ENCODE results near the gene NDUFAF4.
"Not testable (repeated sequence)": the region's sequence is repeated elsewhere in the genome, so short reads cannot be mapped to it uniquely, and the experiment has no call there.

Gene NDUFAF4

DNA sequence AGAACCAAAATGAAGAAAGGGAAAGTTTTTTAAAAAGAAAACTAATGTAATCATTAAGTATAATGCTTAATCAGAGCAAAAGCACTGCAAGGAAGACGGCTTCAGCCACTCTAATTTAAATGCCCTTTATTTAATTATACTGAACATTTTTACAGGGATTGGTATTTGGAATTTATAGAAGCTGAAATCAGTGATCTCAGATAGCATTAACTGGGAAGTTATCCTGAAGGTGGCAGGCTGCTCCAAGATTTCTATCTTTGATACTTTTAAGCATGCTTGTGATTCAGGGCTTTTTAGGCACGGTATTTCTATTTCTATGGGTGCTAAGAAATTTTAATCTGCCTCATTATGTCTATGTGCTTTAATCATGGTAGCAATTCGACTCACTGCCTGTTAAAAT, 1.3 kb upstream of the NDUFAF4 start:
- no peak for DNase-seq (ENCODE audit: low read depth in 3 of 3)

DNA sequence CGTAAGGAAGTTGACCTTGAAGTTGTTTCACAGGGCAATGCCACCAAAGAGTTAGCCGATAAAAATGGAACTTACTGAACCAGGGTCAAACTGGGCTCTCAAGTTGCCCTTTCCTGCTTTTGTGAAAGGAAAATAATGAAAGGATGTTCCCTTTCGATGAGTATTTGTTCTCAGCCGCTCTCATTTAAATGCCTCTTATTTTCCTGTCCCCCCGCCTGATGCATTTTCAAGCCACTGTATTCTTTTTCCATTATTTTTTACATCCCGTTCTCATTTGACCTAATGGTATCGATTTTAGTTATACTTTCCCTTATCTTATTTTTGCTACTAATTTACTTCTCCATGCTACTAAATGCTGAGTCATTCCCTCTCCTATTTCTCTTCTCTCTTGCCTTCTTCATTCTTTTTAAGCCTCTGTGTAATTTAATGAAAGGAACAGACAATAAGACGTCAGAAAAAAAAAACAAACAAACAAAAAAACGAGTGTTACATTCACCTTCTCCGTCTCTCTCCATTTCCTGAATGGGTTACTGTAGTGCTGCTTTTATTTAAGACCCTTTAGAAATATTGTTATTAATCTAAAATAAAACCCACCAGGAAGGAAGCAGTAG, 655 bp upstream of the NDUFAF4 start:
- no peak for DNase-seq (ENCODE audit: low read depth in 3 of 3)

DNA sequence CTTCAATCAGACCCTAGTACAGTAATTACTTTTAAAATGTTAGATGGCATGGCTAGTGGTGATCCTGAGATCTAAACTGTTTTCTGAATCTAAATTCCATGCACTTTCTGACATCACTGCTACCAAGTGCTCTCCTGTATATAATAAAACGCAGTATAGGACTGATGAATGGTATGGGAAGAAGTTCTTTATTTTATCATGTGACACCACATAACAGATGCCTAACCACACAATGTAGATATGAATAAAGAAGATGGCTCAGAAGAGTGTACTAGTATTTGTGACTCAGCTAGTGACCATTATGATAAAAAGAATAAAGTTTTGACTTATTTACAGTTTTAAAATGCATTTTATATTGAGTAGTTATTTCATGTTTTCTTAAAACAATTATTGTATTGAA, 8.5 kb downstream of the NDUFAF4 start:
- DNase-seq (ENCODE audit: low read depth in 3 of 3): no peak

DNA sequence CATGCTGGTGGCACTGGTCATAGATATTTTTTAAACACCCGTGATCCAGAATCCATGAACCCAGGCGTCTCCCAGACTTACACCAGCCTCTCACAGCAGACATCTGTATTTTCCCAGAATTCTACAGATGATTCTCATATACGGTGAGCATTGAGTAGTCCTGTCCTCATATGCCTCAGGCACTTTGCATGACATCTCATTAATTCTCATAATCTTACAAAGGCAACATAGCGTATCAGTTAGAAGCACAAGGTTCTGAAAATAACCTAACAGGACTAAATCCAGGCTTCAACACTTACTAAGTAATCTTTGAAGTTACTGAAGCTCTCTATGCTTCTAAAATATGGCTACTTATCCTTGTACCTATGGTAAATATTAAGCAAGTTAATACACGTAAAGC, 8.9 kb downstream of the NDUFAF4 start:
- DNase-seq (ENCODE audit: low read depth in 3 of 3): no peak

DNA sequence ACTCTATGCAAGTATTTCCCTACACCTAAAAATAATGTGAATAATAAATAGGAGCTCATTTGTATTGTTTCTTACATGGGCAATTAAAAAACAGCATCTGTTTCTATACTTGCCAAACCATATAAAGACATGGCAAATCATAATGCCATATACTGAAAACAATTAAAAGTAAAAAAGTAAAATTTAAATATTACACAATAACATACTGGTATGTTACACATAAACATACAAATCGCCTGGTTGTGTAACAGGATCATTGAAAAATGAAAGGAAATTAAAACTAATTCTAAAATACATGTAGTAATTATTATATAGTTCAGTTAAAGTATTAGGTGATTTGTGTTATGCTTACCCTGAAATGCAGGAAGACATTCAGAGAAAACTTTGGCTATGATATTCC, 11.2 kb downstream of the NDUFAF4 start:
- no peak for DNase-seq (ENCODE audit: low read depth in 3 of 3)

DNA sequence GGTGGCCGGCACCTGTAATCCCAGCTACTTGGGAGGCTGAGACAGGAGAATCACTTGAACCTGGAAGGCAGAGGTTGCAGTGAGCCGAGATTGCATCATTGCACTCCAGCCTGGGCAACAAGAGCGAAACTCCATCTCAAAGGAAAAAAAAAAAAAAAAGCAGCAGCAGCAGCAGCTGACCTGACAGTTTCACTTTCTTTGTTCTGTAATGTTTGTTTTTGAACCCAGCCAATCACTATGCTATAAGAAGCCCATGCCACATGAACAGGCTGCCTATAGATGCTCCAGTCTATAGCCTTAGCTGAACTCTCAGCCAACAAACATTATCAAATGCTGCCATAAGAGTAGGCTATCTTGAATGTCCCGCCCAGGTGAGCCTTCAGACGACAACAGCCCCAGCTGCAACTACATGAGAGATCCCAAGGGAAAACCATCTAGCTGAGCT, 12.5 kb downstream of the NDUFAF4 start:
- not testable (repeated sequence) for DNase-seq (ENCODE audit: low read depth in 3 of 3)

DNA sequence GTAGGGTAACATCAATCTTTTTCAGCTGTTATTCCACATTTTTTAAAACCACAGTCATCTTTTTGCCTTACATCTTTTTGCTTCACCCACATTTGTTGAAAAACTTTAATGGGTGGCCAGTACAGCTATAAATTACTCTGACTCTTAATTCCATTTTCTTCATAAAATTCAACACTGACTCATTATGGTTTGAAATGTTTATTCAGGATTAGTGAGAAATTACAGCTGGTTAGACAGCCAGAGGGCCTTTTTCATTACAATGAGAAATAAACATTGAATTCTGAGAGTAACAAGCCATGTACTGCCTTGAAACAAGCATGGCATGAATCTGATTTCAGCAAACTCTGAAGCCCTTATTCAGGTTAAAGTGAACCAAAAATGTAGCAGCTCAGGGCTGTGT, 19.5 kb downstream of the NDUFAF4 start:
- DNase-seq (ENCODE audit: low read depth in 3 of 3): no peak

DNA sequence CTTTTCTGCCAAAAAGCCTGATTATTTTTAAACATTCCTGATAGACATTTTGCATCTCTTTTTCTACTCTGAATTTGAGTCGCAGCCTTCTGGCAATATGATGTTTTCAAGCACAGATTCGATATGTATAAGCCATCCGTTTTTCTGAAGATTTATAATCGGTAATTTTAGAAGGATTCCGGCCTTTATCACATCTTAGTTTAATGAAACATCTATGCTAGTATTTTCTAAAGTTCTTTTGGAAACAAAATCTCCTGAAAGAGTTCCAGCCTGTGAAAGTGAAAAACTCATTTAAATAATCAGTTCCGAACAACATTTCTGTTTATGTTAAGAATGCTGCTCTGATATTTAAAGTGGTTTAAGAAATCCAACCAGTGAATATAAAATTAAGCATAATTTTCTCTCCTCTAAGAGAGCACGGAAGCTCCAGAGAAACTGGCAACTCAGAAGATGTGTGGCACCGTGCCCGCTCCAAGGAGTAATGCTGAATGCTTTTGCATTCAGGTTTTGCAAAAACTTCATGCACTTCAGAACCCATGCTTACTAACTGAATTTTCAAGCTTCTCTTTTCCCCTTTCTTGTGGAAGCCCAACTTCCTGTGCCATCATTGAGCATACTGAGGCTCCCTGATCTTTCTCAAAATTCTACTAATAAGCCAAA, 20.7 kb downstream of the NDUFAF4 start:
- no peak for DNase-seq (ENCODE audit: low read depth in 3 of 3)

DNA sequence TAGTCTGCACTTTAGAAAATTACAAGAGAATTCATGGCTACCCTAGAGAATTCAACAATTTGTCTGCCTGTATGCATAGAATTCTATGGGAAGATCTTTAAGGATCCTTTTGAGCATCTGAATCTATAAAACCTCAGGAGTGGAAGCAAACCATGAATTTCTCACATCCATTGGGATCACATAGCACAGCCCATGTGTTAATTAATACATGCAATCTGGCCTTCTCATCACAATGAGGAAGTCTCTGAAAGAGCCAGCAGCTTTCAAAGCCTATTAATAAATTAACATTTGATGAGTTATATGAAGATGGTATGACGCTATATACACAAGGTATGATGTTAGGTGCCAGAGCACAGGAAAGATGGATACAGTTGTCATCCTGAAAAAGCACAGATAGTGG, 24.7 kb downstream of the NDUFAF4 start:
- DNase-seq (ENCODE audit: low read depth in 3 of 3): no peak

DNA sequence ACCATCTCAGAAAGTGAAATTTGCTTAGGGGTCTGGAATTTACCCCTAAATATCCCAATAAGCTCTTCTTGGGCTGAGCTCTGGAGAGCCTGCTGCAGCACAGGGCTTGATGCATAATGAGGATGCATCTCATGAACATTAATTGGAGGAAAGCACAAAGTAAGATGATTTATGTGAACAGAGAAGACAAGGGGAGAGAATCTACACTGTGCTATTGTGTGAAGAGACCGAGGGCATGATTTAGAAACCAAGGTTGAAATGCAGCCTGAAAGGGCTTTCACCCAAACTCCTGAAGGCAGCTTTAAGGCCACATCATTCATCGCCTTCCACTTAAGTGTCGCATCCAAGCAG, 32.7 kb downstream of the NDUFAF4 start:
- DNase-seq (ENCODE audit: low read depth in 3 of 3): no peak

DNA sequence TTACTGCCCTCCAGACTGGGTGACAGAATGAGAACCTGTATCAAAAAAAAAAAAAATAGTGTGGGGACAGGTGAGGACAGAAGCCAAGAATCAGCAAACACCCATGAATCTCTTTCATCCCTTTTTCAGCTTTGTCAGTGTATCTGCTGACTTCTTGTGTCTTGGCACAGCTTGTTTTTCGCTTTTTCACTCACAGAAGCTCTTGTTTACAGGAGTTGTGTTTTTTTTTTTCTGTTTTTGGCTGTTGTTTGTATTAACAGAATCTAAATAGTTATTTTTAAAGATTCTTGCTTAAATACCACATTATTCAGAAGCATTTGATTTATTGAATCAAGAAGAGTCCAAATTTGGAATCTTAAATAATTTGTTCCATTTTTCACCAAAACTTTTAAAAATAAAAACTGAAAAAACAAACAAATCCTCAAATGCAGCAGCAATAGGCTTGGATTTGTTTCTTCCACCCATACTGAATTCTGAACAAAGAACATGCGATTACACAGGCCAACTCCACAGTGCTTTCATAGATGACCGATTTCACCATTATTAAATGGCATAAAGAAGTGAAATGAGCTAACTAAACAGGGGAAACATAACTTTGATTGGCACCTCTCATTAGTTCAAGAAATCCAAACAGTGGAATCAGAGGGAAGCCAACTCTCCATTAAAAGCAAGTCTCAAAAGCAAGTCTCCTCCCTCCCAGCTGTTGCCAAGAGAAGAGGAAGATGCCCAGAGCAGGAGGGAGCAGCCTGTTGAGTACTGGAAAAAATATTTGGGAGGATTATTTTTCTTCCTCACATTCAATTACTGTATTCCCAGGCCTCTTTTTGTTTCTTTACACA, 33.3 kb downstream of the NDUFAF4 start:
- no peak for DNase-seq (ENCODE audit: low read depth in 3 of 3)

DNA sequence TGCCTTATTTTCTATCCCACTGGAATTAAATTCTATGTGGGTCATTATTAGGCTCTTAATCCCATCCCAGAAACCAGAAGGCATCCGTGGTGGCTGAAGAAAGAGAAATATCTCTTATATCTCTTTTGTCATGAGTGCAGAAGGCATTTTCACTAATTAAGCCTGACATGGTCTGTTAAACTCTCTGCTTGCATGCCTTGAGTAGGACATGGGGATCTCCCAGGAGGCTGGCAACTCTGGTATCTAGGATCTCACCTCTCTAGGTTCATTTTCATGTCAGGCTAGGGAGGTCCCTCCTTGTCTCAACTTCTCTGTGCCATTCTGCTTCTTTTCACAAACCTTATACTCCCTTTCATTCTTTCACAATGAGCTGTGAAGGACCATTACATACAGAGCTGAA, 35.1 kb downstream of the NDUFAF4 start:
- DNase-seq (ENCODE audit: low read depth in 3 of 3): no peak

DNA sequence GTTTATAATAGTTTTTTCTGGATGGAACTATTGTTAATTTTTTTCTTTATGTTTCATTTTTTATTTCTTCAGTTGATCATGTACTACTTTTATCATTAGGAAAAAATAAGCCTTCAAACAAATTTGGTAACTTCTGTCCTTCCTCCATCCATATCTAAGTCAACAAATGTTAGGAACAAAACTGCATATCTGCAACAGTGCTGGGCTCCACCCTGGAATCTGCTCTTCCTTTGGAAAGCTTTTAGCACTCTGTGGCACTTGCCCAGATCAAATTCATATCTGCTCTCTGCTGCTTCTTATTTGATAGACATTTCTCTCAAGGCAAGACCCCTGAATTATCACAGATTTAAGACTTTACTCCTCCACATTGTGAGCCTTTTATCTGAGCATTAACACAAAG, 36.1 kb downstream of the NDUFAF4 start:
- DNase-seq (ENCODE audit: low read depth in 3 of 3): no peak

DNA sequence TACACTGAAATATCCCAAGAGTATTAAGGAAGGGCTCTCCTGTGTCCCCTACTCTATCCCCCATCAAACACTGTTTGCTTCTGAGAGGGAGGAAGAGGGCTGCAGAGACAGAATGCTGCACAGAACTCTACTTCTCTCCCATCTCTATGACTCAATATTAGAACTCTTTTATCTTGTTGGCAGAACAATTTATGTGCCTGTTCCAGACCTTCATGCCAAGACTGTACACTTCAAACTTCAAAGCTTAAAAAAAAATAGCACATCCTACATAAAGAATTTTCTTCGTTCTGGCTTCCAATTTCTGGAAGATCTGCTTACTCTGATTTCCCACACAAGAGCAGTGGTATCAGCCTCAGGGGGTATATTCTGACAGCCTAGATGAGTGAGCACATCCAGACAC, 40.8 kb downstream of the NDUFAF4 start:
- DNase-seq (ENCODE audit: low read depth in 3 of 3): no peak

DNA sequence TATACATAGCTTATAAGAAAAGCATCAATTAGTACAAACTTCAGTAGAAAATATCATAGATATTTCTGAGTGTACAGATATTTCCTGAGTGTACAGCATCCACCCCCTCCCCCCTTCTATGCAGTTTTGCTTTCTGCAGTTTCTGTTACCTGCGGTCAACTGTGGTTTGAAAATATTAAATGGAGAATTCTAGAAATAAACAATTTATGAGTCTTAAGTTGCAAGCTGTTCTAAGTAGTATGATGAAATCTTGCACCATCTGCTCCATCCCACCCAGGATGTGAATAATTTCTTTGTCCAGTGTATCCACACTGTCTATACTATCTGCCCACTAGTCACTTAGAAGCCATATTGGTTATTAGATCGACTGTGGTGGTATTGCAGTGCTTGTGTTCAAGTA, 44.6 kb downstream of the NDUFAF4 start:
- DNase-seq (ENCODE audit: low read depth in 3 of 3): no peak

DNA sequence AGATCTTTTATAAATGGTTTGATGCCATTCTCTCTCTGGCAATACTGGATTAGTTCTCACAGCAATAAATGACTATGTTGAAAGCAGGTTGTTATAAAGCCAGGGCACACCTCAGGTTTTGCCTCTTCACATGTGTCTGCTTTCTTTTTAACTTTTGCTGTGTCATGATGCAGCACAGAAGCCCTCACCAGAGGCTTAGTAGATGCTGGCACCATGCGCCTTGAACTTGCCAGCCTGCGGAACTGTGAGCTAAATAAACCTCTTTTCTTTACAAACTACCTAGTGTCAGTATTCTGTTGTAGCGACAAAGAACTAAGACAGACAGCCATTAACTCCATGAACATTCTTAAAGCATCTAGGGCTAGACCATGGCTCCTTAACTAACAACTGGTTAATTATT, 45.1 kb downstream of the NDUFAF4 start:
- DNase-seq (ENCODE audit: low read depth in 3 of 3): no peak

DNA sequence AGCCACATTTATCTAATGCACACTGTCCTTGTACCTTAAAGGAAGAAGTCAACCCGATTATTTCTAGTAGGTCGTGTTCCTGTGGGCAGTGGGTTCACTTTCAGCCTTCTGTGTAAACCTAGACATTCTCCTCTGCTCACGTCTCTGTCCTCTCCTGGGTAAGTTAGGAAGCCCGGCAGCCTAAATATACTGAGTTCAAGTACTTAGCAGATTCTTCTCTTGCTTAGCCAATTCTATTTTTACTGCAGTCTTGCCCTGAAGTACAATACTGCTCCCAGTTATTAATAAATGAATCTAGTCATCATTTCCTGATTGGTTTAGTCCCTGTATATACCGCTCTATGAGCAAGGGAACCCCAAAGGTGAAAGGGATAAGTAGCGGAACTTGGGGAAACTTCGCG, 45.8 kb downstream of the NDUFAF4 start:
- DNase-seq (ENCODE audit: low read depth in 3 of 3): no peak

DNA sequence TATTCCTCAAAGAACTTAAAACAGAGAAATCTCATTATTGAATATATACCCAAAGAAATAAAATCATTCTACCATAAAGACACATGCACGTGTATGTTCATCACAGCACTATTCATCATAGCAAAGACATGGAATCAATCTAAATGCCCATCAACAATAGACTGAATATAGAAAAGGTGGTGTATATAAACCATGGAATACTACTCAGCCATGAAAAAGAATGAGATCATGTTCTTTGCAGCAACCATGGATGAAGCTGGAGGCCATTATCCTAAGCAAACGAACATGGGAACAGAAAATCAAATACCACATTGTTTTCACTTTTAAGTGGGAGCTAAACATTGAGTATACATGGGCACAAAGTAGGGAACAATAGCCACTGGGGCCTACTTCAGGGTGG, 48.1 kb downstream of the NDUFAF4 start:
- DNase-seq (ENCODE audit: low read depth in 3 of 3): no peak

DNA sequence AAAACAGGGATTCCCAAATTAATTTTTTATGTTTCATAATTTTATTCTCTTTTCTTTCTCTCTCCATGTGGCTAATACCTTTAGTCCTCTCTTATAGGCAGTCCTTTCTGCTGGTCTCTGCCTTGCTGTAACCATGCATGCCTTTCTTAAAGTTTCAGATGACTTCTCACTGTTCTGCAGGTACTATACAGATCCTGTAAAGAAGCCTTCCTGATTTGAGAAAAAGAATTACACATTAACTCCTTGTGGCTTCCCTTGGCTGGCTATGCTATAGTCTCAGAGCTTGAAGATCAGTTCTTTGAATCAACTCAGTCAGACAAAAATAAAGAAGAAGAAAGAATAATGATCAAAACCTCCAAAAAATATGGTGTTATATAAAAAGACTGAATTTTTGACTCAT, 53.2 kb downstream of the NDUFAF4 start:
- no peak for DNase-seq (ENCODE audit: low read depth in 3 of 3)

DNA sequence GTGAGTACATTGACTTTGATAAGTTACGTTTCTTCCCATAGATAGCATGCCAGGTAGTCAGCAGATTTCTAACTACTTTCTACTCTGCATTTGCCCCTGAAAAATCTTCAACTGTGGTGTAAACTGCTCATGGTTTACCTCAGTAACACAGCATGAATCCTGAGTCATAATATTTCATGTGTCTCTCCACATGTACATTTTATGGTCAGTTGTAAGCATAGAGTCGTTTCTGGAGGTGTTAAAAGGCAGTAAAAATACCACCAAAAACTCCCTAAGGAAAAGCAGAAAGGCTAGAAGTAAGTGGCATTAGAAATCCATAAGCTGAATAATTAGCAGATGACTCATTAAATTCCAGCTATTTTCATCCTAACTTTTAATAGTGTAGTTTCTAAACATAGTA, 56.3 kb downstream of the NDUFAF4 start:
- DNase-seq (ENCODE audit: low read depth in 3 of 3): no peak
